ENCODE data around the gene FGD5.

The FGD5 gene

GRCh38 chr3:14849638-14850230, 31.0 kb downstream of the FGD5 start:
- DNase-seq (ENCODE audit: low read depth in 2 of 2, low spot score in 1 of 2): no peak

GRCh38 chr3:14852058-14852594, 33.4 kb downstream of the FGD5 start:
- no peak for DNase-seq (ENCODE audit: low read depth in 2 of 2, low spot score in 1 of 2)

GRCh38 chr3:14852717-14853116, 34.0 kb downstream of the FGD5 start:
- DNase-seq (ENCODE audit: low read depth in 2 of 2, low spot score in 1 of 2): no peak

GRCh38 chr3:14853271-14853951, 34.6 kb downstream of the FGD5 start:
- DNase-seq (ENCODE audit: low read depth in 2 of 2, low spot score in 1 of 2): no peak

- DNase-seq (ENCODE audit: low read depth in 2 of 2, low spot score in 1 of 2): no peak
These were observed 38.7 kb downstream of the FGD5 start for GRCh38 chr3:14857506-14857905.

- DNase-seq (ENCODE audit: low read depth in 2 of 2, low spot score in 1 of 2): no peak
These were observed 39.3 kb downstream of the FGD5 start for GRCh38 chr3:14858105-14858504.

- DNase-seq (ENCODE audit: low read depth in 2 of 2, low spot score in 1 of 2): no peak
These were observed 41.1 kb downstream of the FGD5 start for GRCh38 chr3:14859880-14860279.

GRCh38 chr3:14861031-14861430, 42.3 kb downstream of the FGD5 start:
- DNase-seq (ENCODE audit: low read depth in 2 of 2, low spot score in 1 of 2): no peak

GRCh38 chr3:14861446-14862302, 42.9 kb downstream of the FGD5 start:
- DNase-seq (ENCODE audit: low read depth in 2 of 2, low spot score in 1 of 2): no peak

GRCh38 chr3:14862303-14862660, 43.5 kb downstream of the FGD5 start:
- DNase-seq (ENCODE audit: low read depth in 2 of 2, low spot score in 1 of 2): no peak

- DNase-seq (ENCODE audit: low read depth in 2 of 2, low spot score in 1 of 2): no peak
These were observed 44.0 kb downstream of the FGD5 start for GRCh38 chr3:14862661-14863230.

- no peak for DNase-seq (ENCODE audit: low read depth in 2 of 2, low spot score in 1 of 2)
These were observed 44.8 kb downstream of the FGD5 start for GRCh38 chr3:14863333-14864100.

- no peak for DNase-seq (ENCODE audit: low read depth in 2 of 2, low spot score in 1 of 2)
These were observed 45.4 kb downstream of the FGD5 start for GRCh38 chr3:14864131-14864530.

- DNase-seq (ENCODE audit: low read depth in 2 of 2, low spot score in 1 of 2): no peak
These were observed 47.9 kb downstream of the FGD5 start for GRCh38 chr3:14866627-14867026.

- no peak for DNase-seq (ENCODE audit: low read depth in 2 of 2, low spot score in 1 of 2)
These were observed 49.3 kb downstream of the FGD5 start for GRCh38 chr3:14867936-14868570.

- no peak for DNase-seq (ENCODE audit: low read depth in 2 of 2, low spot score in 1 of 2)
These were observed 51.4 kb downstream of the FGD5 start for GRCh38 chr3:14869917-14870782.

GRCh38 chr3:14870783-14871060, 52.0 kb downstream of the FGD5 start:
- DNase-seq (ENCODE audit: low read depth in 2 of 2, low spot score in 1 of 2): no peak

- DNase-seq (ENCODE audit: low read depth in 2 of 2, low spot score in 1 of 2): no peak
These were observed 52.9 kb downstream of the FGD5 start for GRCh38 chr3:14871456-14872200.

GRCh38 chr3:14872706-14873105, 53.9 kb downstream of the FGD5 start:
- no peak for DNase-seq (ENCODE audit: low read depth in 2 of 2, low spot score in 1 of 2)

Data from stimulated activated CD8-positive, alpha-beta memory T cell treated with anti-CD3 and anti-CD28 coated beads, Interleukin-4, amount 100 ng/mL, for 4 hours (primary cell).